ENCODE data around the gene CCDC27.

The CCDC27 gene

GRCh38 chr1:3711780-3712451, 40.3 kb upstream of the CCDC27 start:
- Histone ChIP-seq H3K4me3 (ENCODE audit: low read depth, low read length) (no peak overlapping the region), H3K27ac (no peak overlapping the region), H3K36me3 (replicated peaks) (no peaks in the 10 kb centered on the region), H3K27me3 (replicated peaks) (peaks cover 47% of the 10 kb centered on the region)
- no peak for TF ChIP-seq CTCF (IDR thresholded peaks at IDR 0.05; ENCODE audit: low read depth, low read length, missing control alignments)
- in situ Hi-C loops (cut with HindIII; ENCODE audit: low pct_ligation_motif_present, low sequenced_read_pairs), result no loop called here
- no peak for DNase-seq

- no peak for TF ChIP-seq CTCF (IDR thresholded peaks at IDR 0.05; ENCODE audit: low read depth, low read length, missing control alignments)
- Histone ChIP-seq H3K36me3 (replicated peaks) (no peaks in the 10 kb centered on the region), H3K27ac (no peak overlapping the region), H3K4me3 (ENCODE audit: low read depth, low read length) (no peak overlapping the region), H3K27me3 (replicated peaks) (peaks cover 38% of the 10 kb centered on the region)
- no peak for DNase-seq
- in situ Hi-C loops (cut with HindIII; ENCODE audit: low pct_ligation_motif_present, low sequenced_read_pairs), result no loop called here
These were observed 39.4 kb upstream of the CCDC27 start for GRCh38 chr1:3712573-3713535.

- H3K27me3 ChIP-seq (replicated peaks), result peaks cover 28% of the 10 kb centered on the region
- in situ Hi-C loops (cut with HindIII; ENCODE audit: low pct_ligation_motif_present, low sequenced_read_pairs), result no loop called here
- DNase-seq, result no peak
These were observed 38.4 kb upstream of the CCDC27 start for GRCh38 chr1:3713840-3714239.

GRCh38 chr1:3714284-3714741, 37.9 kb upstream of the CCDC27 start:
- in situ Hi-C loops (cut with HindIII; ENCODE audit: low pct_ligation_motif_present, low sequenced_read_pairs), result no loop called here

More at GRCh38 chr1:3713840-3714239, 38.4 kb upstream of the CCDC27 start:
- Histone ChIP-seq H3K4me3 (ENCODE audit: low read depth, low read length) (no peak overlapping the region), H3K36me3 (replicated peaks) (no peaks in the 10 kb centered on the region), H3K27ac (no peak overlapping the region)
- TF ChIP-seq CTCF (IDR thresholded peaks at IDR 0.05; ENCODE audit: low read depth, low read length, missing control alignments), result no peak

GRCh38 chr1:3714814-3715213, 37.4 kb upstream of the CCDC27 start:
- no peak overlapping the region for H3K4me3 ChIP-seq (ENCODE audit: low read depth, low read length)
- in situ Hi-C loops (cut with HindIII; ENCODE audit: low pct_ligation_motif_present, low sequenced_read_pairs), result no loop called here
- DNase-seq, result no peak
- H3K27ac ChIP-seq, result no peak overlapping the region
- H3K36me3 ChIP-seq (replicated peaks), result no peaks in the 10 kb centered on the region
- TF ChIP-seq CTCF (IDR thresholded peaks at IDR 0.05; ENCODE audit: low read depth, low read length, missing control alignments), result no peak
- peaks cover 19% of the 10 kb centered on the region for H3K27me3 ChIP-seq (replicated peaks)

More at GRCh38 chr1:3714284-3714741, 37.9 kb upstream of the CCDC27 start:
- no peak overlapping the region for H3K4me3 ChIP-seq (ENCODE audit: low read depth, low read length)
- no peak overlapping the region for H3K27ac ChIP-seq
- DNase-seq, result no peak
- TF ChIP-seq CTCF (IDR thresholded peaks at IDR 0.05; ENCODE audit: low read depth, low read length, missing control alignments), result no peak
- no peaks in the 10 kb centered on the region for H3K36me3 ChIP-seq (replicated peaks)
- H3K27me3 ChIP-seq (replicated peaks), result peaks cover 24% of the 10 kb centered on the region

All from brain microvascular endothelial cell (primary cell).